ENCODE results near the gene HS3ST3A1.

Gene HS3ST3A1

GRCh38 chr17:13491916-13492736 is 109.6 kb downstream of the HS3ST3A1 start:
- no peak for ATAC-seq (ENCODE audit: low read depth)
- no peak overlapping the region for H3K4me3 Mint-ChIP-seq
- H3K9me3 Mint-ChIP-seq: no peaks in the 10 kb centered on the region
- DNase-seq (ENCODE audit: low spot score in 2 of 2): no peak
- no peak overlapping the region for H3K27ac Mint-ChIP-seq
- H3K4me1 Mint-ChIP-seq: no peaks in the 10 kb centered on the region
- H3K27me3 Mint-ChIP-seq: no peaks in the 10 kb centered on the region
- H3K36me3 Mint-ChIP-seq: no peaks in the 10 kb centered on the region

- Mint-ChIP-seq H3K4me3 (no peak overlapping the region), H3K36me3 (no peaks in the 10 kb centered on the region), H3K4me1 (no peaks in the 10 kb centered on the region), H3K9me3 (no peaks in the 10 kb centered on the region), H3K27me3 (peaks cover 4% of the 10 kb centered on the region), H3K27ac (no peak overlapping the region)
- ATAC-seq (ENCODE audit: low read depth) (no peak), DNase-seq (ENCODE audit: low spot score in 2 of 2) (no peak)
Measured at GRCh38 chr17:13491491-13491890, 110.2 kb downstream of the HS3ST3A1 start.

GRCh38 chr17:13490906-13491482 is 110.7 kb downstream of the HS3ST3A1 start:
- Mint-ChIP-seq H3K27ac (no peak overlapping the region), H3K36me3 (no peaks in the 10 kb centered on the region), H3K27me3 (peaks cover 4% of the 10 kb centered on the region), H3K4me3 (no peak overlapping the region), H3K4me1 (no peaks in the 10 kb centered on the region), H3K9me3 (no peaks in the 10 kb centered on the region)
- DNase-seq (ENCODE audit: low spot score in 2 of 2) (no peak), ATAC-seq (ENCODE audit: low read depth) (no peak)

- no peaks in the 10 kb centered on the region for H3K36me3 Mint-ChIP-seq
- ATAC-seq (ENCODE audit: low read depth) (no peak), DNase-seq (ENCODE audit: low spot score in 2 of 2) (no peak)
- H3K4me3 Mint-ChIP-seq: no peak overlapping the region
- no peaks in the 10 kb centered on the region for H3K9me3 Mint-ChIP-seq
- no peak overlapping the region for H3K27ac Mint-ChIP-seq
- H3K27me3 Mint-ChIP-seq: peaks cover 4% of the 10 kb centered on the region
- no peaks in the 10 kb centered on the region for H3K4me1 Mint-ChIP-seq
Measured at GRCh38 chr17:13490427-13490826, 111.3 kb downstream of the HS3ST3A1 start.

- DNase-seq (ENCODE audit: low spot score in 2 of 2) (no peak), ATAC-seq (ENCODE audit: low read depth) (no peak)
- Mint-ChIP-seq H3K9me3 (peaks cover 5% of the 10 kb centered on the region), H3K36me3 (no peaks in the 10 kb centered on the region), H3K4me1 (no peaks in the 10 kb centered on the region), H3K27ac (no peak overlapping the region), H3K4me3 (no peak overlapping the region), H3K27me3 (peaks cover 6% of the 10 kb centered on the region)
Measured at GRCh38 chr17:13485327-13485726, 116.4 kb downstream of the HS3ST3A1 start.

GRCh38 chr17:13484020-13484419 is 117.7 kb downstream of the HS3ST3A1 start:
- no peaks in the 10 kb centered on the region for H3K36me3 Mint-ChIP-seq
- no peaks in the 10 kb centered on the region for H3K4me1 Mint-ChIP-seq
- no peak overlapping the region for H3K27ac Mint-ChIP-seq
- DNase-seq (ENCODE audit: low spot score in 2 of 2) (no peak), ATAC-seq (ENCODE audit: low read depth) (no peak)
- H3K9me3 Mint-ChIP-seq: peaks cover 10% of the 10 kb centered on the region
- H3K27me3 Mint-ChIP-seq: peaks cover 6% of the 10 kb centered on the region
- H3K4me3 Mint-ChIP-seq: no peak overlapping the region

- Mint-ChIP-seq H3K4me3 (no peak overlapping the region), H3K27ac (no peak overlapping the region), H3K4me1 (no peaks in the 10 kb centered on the region), H3K27me3 (peaks cover 6% of the 10 kb centered on the region), H3K36me3 (no peaks in the 10 kb centered on the region), H3K9me3 (peaks cover 12% of the 10 kb centered on the region)
- no peak for DNase-seq (ENCODE audit: low spot score in 2 of 2)
- no peak for ATAC-seq (ENCODE audit: low read depth)
Measured at GRCh38 chr17:13480877-13481276, 120.9 kb downstream of the HS3ST3A1 start.

GRCh38 chr17:13478326-13478830 is 123.4 kb downstream of the HS3ST3A1 start:
- DNase-seq (ENCODE audit: low spot score in 2 of 2) (no peak), ATAC-seq (ENCODE audit: low read depth) (no peak)
- Mint-ChIP-seq H3K4me1 (no peaks in the 10 kb centered on the region), H3K27ac (no peak overlapping the region), H3K4me3 (no peak overlapping the region), H3K36me3 (no peaks in the 10 kb centered on the region), H3K27me3 (peaks cover 7% of the 10 kb centered on the region), H3K9me3 (peaks cover 10% of the 10 kb centered on the region)

- H3K27me3 Mint-ChIP-seq: peaks cover 7% of the 10 kb centered on the region
- no peaks in the 10 kb centered on the region for H3K4me1 Mint-ChIP-seq
- no peak overlapping the region for H3K4me3 Mint-ChIP-seq
- H3K9me3 Mint-ChIP-seq: peaks cover 10% of the 10 kb centered on the region
- H3K27ac Mint-ChIP-seq: no peak overlapping the region
- H3K36me3 Mint-ChIP-seq: no peaks in the 10 kb centered on the region
- ATAC-seq (ENCODE audit: low read depth) (no peak), DNase-seq (ENCODE audit: low spot score in 2 of 2) (no peak)
Measured at GRCh38 chr17:13477180-13477611, 124.5 kb downstream of the HS3ST3A1 start.

GRCh38 chr17:13476720-13477119 is 125.0 kb downstream of the HS3ST3A1 start:
- Mint-ChIP-seq H3K9me3 (peaks cover 8% of the 10 kb centered on the region), H3K4me3 (no peak overlapping the region), H3K36me3 (no peaks in the 10 kb centered on the region), H3K4me1 (no peaks in the 10 kb centered on the region), H3K27ac (no peak overlapping the region), H3K27me3 (peaks cover 7% of the 10 kb centered on the region)
- DNase-seq (ENCODE audit: low spot score in 2 of 2): no peak
- ATAC-seq (ENCODE audit: low read depth): no peak

- H3K27ac Mint-ChIP-seq: no peak overlapping the region
- ATAC-seq (ENCODE audit: low read depth) (no peak), DNase-seq (ENCODE audit: low spot score in 2 of 2) (no peak)
- H3K27me3 Mint-ChIP-seq: peaks cover 7% of the 10 kb centered on the region
- no peaks in the 10 kb centered on the region for H3K4me1 Mint-ChIP-seq
- H3K36me3 Mint-ChIP-seq: no peaks in the 10 kb centered on the region
- H3K9me3 Mint-ChIP-seq: peaks cover 7% of the 10 kb centered on the region
- H3K4me3 Mint-ChIP-seq: no peak overlapping the region
Measured at GRCh38 chr17:13475574-13476223, 126.0 kb downstream of the HS3ST3A1 start.

GRCh38 chr17:13474073-13474800 is 127.5 kb downstream of the HS3ST3A1 start:
- Mint-ChIP-seq H3K4me1 (no peaks in the 10 kb centered on the region), H3K27me3 (peaks cover 7% of the 10 kb centered on the region), H3K9me3 (peaks cover 1% of the 10 kb centered on the region), H3K36me3 (no peaks in the 10 kb centered on the region), H3K4me3 (no peak overlapping the region), H3K27ac (no peak overlapping the region)
- ATAC-seq (ENCODE audit: low read depth): no peak
- DNase-seq (ENCODE audit: low spot score in 2 of 2): no peak

- no peaks in the 10 kb centered on the region for H3K4me1 Mint-ChIP-seq
- no peak for DNase-seq (ENCODE audit: low spot score in 2 of 2)
Measured at GRCh38 chr17:13465678-13466077, 136.1 kb downstream of the HS3ST3A1 start.

GRCh38 chr17:13462673-13463124 is 139.0 kb downstream of the HS3ST3A1 start:
- no peak overlapping the region for H3K4me3 Mint-ChIP-seq
- H3K4me1 Mint-ChIP-seq: no peaks in the 10 kb centered on the region
- H3K27me3 Mint-ChIP-seq: peaks cover 2% of the 10 kb centered on the region
- DNase-seq (ENCODE audit: low spot score in 2 of 2) (no peak), ATAC-seq (ENCODE audit: low read depth) (no peak)
- H3K27ac Mint-ChIP-seq: no peak overlapping the region
- H3K36me3 Mint-ChIP-seq: no peaks in the 10 kb centered on the region
- peaks cover 3% of the 10 kb centered on the region for H3K9me3 Mint-ChIP-seq

More at GRCh38 chr17:13465678-13466077, 136.1 kb downstream of the HS3ST3A1 start:
- H3K4me3 Mint-ChIP-seq: no peak overlapping the region
- no peaks in the 10 kb centered on the region for H3K36me3 Mint-ChIP-seq
- peaks cover 3% of the 10 kb centered on the region for H3K9me3 Mint-ChIP-seq
- no peak for ATAC-seq (ENCODE audit: low read depth)
- no peak overlapping the region for H3K27ac Mint-ChIP-seq
- no peaks in the 10 kb centered on the region for H3K27me3 Mint-ChIP-seq

Data from memory B cell (primary cell).